IMR-90 (cell line): Measurements from ENCODE around the gene ADGRF5. TPM values are rescaled to one million over a fixed set of nuclear protein-coding genes. Genes with fewer than 3 reads are reported as not detected.
"Not testable (repeated sequence)": the region's sequence is repeated elsewhere in the genome, so short reads cannot be mapped to it uniquely, and the experiment has no call there.

Experiments used
- ATAC-seq: fragments of 200-7000 bp; cut with Tn5 transposase; 2 replicates; pipeline ENCODE4 v1.9.1; 2020; ENCODE audit warnings: low read depth, mild to moderate bottlenecking, moderate library complexity
- BruUV-seq: library from RNA; stranded (reverse); fragments of 400-500 nt; replicated peaks from 2 replicates; lab custom pipeline; 2021; lab: Mats Ljungman, UMichigan
- CTCF ChIA-PET: fragments of 300-600 bp; formaldehyde crosslinking; extraction: SDS; loops from one replicate; lab custom pipeline; 2021; ENCODE audit warnings: antibody characterized with exemption; lab: Yijun Ruan, JAX
- POLR2A ChIA-PET: fragments of 300-600 bp; sonication (Branson Sonifier 250); formaldehyde crosslinking; loops from one replicate; lab custom pipeline; 2022; ENCODE audit warnings: antibody characterized with exemption; ENCODE audit not compliant: unreplicated experiment; lab: Charles Lee
- DNase-seq: peaks from one replicate; pipeline ENCODE4 v3.0.0; 2013
- H2AFZ ChIP-seq: replicated peaks from 2 replicates; pipeline ENCODE3; 2013; ENCODE audit warnings: low read length, mild to moderate bottlenecking; ENCODE audit not compliant: poor library complexity
- H2AK5ac ChIP-seq: 2 replicates; pipeline ENCODE4 v1.6.1; 2013; ENCODE audit warnings: low read depth, low read length, inconsistent platforms
- H2AK9ac ChIP-seq: replicated peaks from 2 replicates; pipeline ENCODE3; 2013; ENCODE audit warnings: mild to moderate bottlenecking, low read depth, low read length, moderate library complexity; ENCODE audit not compliant: poor library complexity
- H2BK120ac ChIP-seq: 2 replicates; pipeline ENCODE4 v1.6.1; 2013; ENCODE audit warnings: low read depth, low read length, inconsistent platforms
- H2BK15ac ChIP-seq: 3 replicates; pipeline ENCODE4 v1.6.1; 2013; ENCODE audit warnings: low read depth, low read length, inconsistent platforms
- H2BK20ac ChIP-seq: 2 replicates; pipeline ENCODE4 v1.6.1; 2013; ENCODE audit warnings: low read depth, mild to moderate bottlenecking, inconsistent platforms, low read length, moderate library complexity
- H2BK5ac ChIP-seq: 2 replicates; pipeline ENCODE4 v1.6.1; 2013; ENCODE audit warnings: mild to moderate bottlenecking, low read depth, low read length, inconsistent platforms; ENCODE audit not compliant: poor library complexity, severe bottlenecking
- H3K14ac ChIP-seq: replicated peaks from 2 replicates; pipeline ENCODE4 v1.6.1; 2013; ENCODE audit warnings: low read depth, low read length, inconsistent platforms
- H3K18ac ChIP-seq: 2 replicates; pipeline ENCODE4 v1.6.1; 2013; ENCODE audit warnings: low read depth, low read length, control low read depth
- H3K23ac ChIP-seq: 2 replicates; pipeline ENCODE4 v1.6.1; 2013; ENCODE audit warnings: low read depth, low read length, inconsistent platforms
- H3K27ac ChIP-seq: 2 replicates; pipeline ENCODE4 v1.5.1; 2013; ENCODE audit warnings: mild to moderate bottlenecking, control low read depth, low read length; ENCODE audit not compliant: insufficient read depth
- H3K27me3 ChIP-seq: 2 replicates; pipeline ENCODE4 v1.6.1; 2013; ENCODE audit warnings: low read length; ENCODE audit not compliant: control insufficient read depth, insufficient read depth
- H3K36me3 ChIP-seq: 2 replicates; pipeline ENCODE4 v1.6.1; 2013; ENCODE audit warnings: low read length, mixed read lengths; ENCODE audit not compliant: control insufficient read depth, insufficient read depth
- H3K4ac ChIP-seq: 2 replicates; pipeline ENCODE4 v1.6.1; 2013; ENCODE audit warnings: low read depth, low read length, inconsistent platforms
- H3K4me1 ChIP-seq: 2 replicates; pipeline ENCODE4 v1.6.1; 2013; ENCODE audit warnings: low read length, mixed read lengths; ENCODE audit not compliant: control insufficient read depth, insufficient read depth
- H3K4me2 ChIP-seq: 2 replicates; pipeline ENCODE4 v1.6.1; 2013; ENCODE audit warnings: low read depth, mild to moderate bottlenecking, control low read depth, low read length, moderate library complexity
- H3K4me3 ChIP-seq: 2 replicates; pipeline ENCODE4 v1.5.1; 2013; ENCODE audit warnings: low read depth, mild to moderate bottlenecking, control low read depth, low read length, moderate library complexity; ENCODE audit not compliant: insufficient read depth
- H3K56ac ChIP-seq: 2 replicates; pipeline ENCODE4 v1.6.1; 2013; ENCODE audit warnings: low read length, inconsistent platforms; ENCODE audit not compliant: insufficient read depth; ENCODE audit errors: extremely low read depth
- H3K79me1 ChIP-seq, 2 experiments: 2 replicates each; pipeline ENCODE4 v1.6.1; 2013; ENCODE audit warnings: low read length in 2 of 2, inconsistent platforms in 1 of 2, low read depth in 1 of 2
- H3K9ac ChIP-seq: 2 replicates; pipeline ENCODE4 v1.6.1; 2013; ENCODE audit warnings: low read depth, low read length, control low read depth
- H3K9me1 ChIP-seq: 2 replicates; pipeline ENCODE4 v1.6.1; 2013; ENCODE audit warnings: low read length, inconsistent platforms; ENCODE audit not compliant: insufficient read depth
- H3K9me3 ChIP-seq: 2 replicates; pipeline ENCODE4 v1.6.1; 2013; ENCODE audit warnings: low read length; ENCODE audit not compliant: control insufficient read depth, insufficient read depth
- H4K20me1 ChIP-seq: 2 replicates; pipeline ENCODE4 v1.6.1; 2013; ENCODE audit warnings: low read length, inconsistent platforms; ENCODE audit not compliant: insufficient read depth
- H4K5ac ChIP-seq: 2 replicates; pipeline ENCODE4 v1.6.1; 2013; ENCODE audit warnings: mild to moderate bottlenecking, low read depth, low read length, control low read depth
- H4K8ac ChIP-seq, 2 experiments: 2 replicates each; pipeline ENCODE4 v1.6.1; 2013; ENCODE audit warnings: low read depth in 2 of 2, low read length in 2 of 2, control low read depth in 1 of 2, inconsistent platforms in 1 of 2
- H4K91ac ChIP-seq: 2 replicates; pipeline ENCODE4 v1.6.1; 2013; ENCODE audit warnings: low read depth, low read length, inconsistent platforms; ENCODE audit not compliant: insufficient read depth
- CEBPB ChIP-seq: IDR thresholded peaks from 2 replicates; pipeline ENCODE4 v1.6.1; 2012; ENCODE audit warnings: low read depth, low read length, improper control_type of control experiment
- FOS ChIP-seq: fragments of 150-350 bp; IDR thresholded peaks from 2 replicates; pipeline ENCODE4 v1.6.1; 2016; ENCODE audit warnings: low read depth, low read length
- POLR2A ChIP-seq: IDR thresholded peaks from 2 replicates; pipeline ENCODE4 v1.6.1; 2012; ENCODE audit warnings: mild to moderate bottlenecking, low read depth, low read length
- RCOR1 ChIP-seq: IDR thresholded peaks from 2 replicates; pipeline ENCODE4 v1.6.1; 2012; ENCODE audit warnings: mild to moderate bottlenecking, low read length, improper control_type of control experiment; ENCODE audit not compliant: insufficient replicate concordance
- whole genome bisulfite sequencing, 2 experiments: methylation state at CpG; one replicate each; pipeline versions ENCODE4 v1.1.5 to v1.1.7; 2013; ENCODE audit warnings: missing lambda C conversion rate in 2 of 2; ENCODE audit not compliant: insufficient read length in 1 of 2; ENCODE audit errors: extremely low coverage in 2 of 2; 5-methylcytosine and 5-hydroxymethylcytosine counted together
- dilution Hi-C: fragments of 300-500 bp; cut with HindIII; formaldehyde crosslinking; loops from one replicate; pipeline ENCODE4 v1.14.3; 2018; ENCODE audit warnings: low sequenced_read_pairs; ENCODE audit not compliant: unreplicated experiment
- in situ Hi-C: fragments of 300-500 bp; cut with MboI; formaldehyde crosslinking; loops from 3 replicates; pipeline ENCODE4 v1.14.3; 2019; ENCODE audit warnings: low sequenced_read_pairs, inconsistent platforms, mixed read lengths
- intact Hi-C: fragments of 100-400 bp; cut with micrococcal nuclease; formaldehyde crosslinking; loops from 2 replicates; pipeline ENCODE4 v1.10.0; 2022
- polyA plus RNA-seq, 3 experiments: library from polyadenylated mRNA; depleted of rRNA; stranded (reverse); fragments of >200 nt; gene quantifications; 2 replicates each; pipeline ENCODE4 v1.2.3, GENCODE V29; 2012; ENCODE audit warnings: low replicate concordance in 1 of 3
- total RNA-seq: library from RNA; depleted of rRNA; stranded (reverse); fragments of >200 nt; gene quantifications from 2 replicates; pipeline ENCODE4 v1.2.3, GENCODE V29; 2012
- TF ChIP-seq, protein P1 (sequence below): fragments of 150-350 bp; IDR thresholded peaks from 2 replicates; pipeline ENCODE4 v1.6.1; 2017; ENCODE audit warnings: mild to moderate bottlenecking, antibody characterized with exemption, low read length, low read depth

Gene ADGRF5
- total and polyA plus RNA-seq, 2 of the 4 experiments (the other 2 are of a cell fraction), result not detected

DNA sequence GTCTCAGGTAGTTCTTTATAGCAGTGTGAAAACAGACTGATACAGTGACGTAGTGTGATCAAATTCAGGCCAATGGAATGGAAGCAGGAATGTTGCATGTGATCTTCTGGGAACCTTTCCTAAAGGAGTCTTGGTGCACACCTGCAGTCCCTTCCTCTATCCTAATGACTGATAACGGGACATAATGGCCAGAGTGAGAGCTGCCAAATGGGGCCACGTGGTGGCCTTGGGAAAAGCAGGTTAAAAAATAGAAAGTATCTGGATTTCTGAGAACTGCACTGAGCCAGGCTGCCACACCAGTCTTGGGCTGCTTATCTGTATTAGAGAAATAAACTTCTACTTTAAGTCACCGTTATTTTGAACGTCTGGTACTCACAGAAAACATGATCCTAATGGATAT is 76.6 kb downstream of the ADGRF5 start:
- Histone ChIP-seq H2AFZ (no peak overlapping the region), H3K4me1 (no peaks in the 10 kb centered on the region), H3K9me3 (no peaks in the 10 kb centered on the region), H3K36me3 (no peaks in the 10 kb centered on the region), H2BK5ac (no peak overlapping the region), H4K20me1 (no peaks in the 10 kb centered on the region), H3K9me1 (no peaks in the 10 kb centered on the region), H2AK5ac (no peak overlapping the region), H3K4me3 (no peak overlapping the region), H3K27me3 (peaks cover 1% of the 10 kb centered on the region; the same call in 1 of the 2 replicates), H2BK20ac (no peak overlapping the region), H3K4me2 (no peak overlapping the region), H3K23ac (no peak overlapping the region), H3K56ac (no peak overlapping the region), H3K27ac (no peak overlapping the region), H4K8ac (no peak overlapping the region), H3K9ac (no peak overlapping the region), H3K18ac (no peak overlapping the region), H4K5ac (no peak overlapping the region), H4K91ac (no peak overlapping the region), H3K79me1 (no peaks in the 10 kb centered on the region), H3K4ac (no peak overlapping the region), H3K14ac (no peak overlapping the region), H2AK9ac (no peak overlapping the region), H2BK120ac (no peak overlapping the region), H2BK15ac (no peak overlapping the region)
- BruUV-seq, result no TSS peak
- TF ChIP-seq, protein P1, sequence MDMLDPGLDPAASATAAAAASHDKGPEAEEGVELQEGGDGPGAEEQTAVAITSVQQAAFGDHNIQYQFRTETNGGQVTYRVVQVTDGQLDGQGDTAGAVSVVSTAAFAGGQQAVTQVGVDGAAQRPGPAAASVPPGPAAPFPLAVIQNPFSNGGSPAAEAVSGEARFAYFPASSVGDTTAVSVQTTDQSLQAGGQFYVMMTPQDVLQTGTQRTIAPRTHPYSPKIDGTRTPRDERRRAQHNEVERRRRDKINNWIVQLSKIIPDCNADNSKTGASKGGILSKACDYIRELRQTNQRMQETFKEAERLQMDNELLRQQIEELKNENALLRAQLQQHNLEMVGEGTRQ, result no peak
- TF ChIP-seq FOS (no peak), POLR2A (no peak), CEBPB (no peak), RCOR1 (no peak)
- DNase-seq (no peak), ATAC-seq (no peak)
- POLR2A ChIA-PET, result no interaction called here
- WGBS, 2 experiments, result no CpG with 5 or more reads among the region's 5 CpGs
- dilution Hi-C loops, result no loop called here
- CTCF ChIA-PET, result no interaction called here
- intact Hi-C loops, result loop anchor here (5.0 kb wide), 1 partner anchor 467 kb away; no protein-coding TSS in a partner anchor
- in situ Hi-C loops, result loop anchor here (10.0 to 25.0 kb wide), 2 partner anchors 200 to 467 kb away; partner anchors contain the start of genes ADGRF1 and TNFRSF21

GRCh38 chr6:46842252-46842846 is 79.4 kb downstream of the ADGRF5 start:
- H2BK15ac ChIP-seq, H3K4me2 ChIP-seq, H3K4me3 ChIP-seq, H2BK20ac ChIP-seq, H3K9me1 ChIP-seq, POLR2A ChIA-PET, ATAC-seq, H3K14ac ChIP-seq, CTCF ChIA-PET, H3K18ac ChIP-seq, H3K56ac ChIP-seq, H3K27ac ChIP-seq, H4K20me1 ChIP-seq, H3K79me1 ChIP-seq, dilution Hi-C loops, H2AK9ac ChIP-seq, H4K91ac ChIP-seq, H2BK120ac ChIP-seq, H2AK5ac ChIP-seq, H3K4ac ChIP-seq, H3K9me3 ChIP-seq, H3K9ac ChIP-seq, intact Hi-C loops, H2BK5ac ChIP-seq, DNase-seq, H3K4me1 ChIP-seq, H3K23ac ChIP-seq, H3K36me3 ChIP-seq, H3K27me3 ChIP-seq, H4K8ac ChIP-seq, BruUV-seq, H2AFZ ChIP-seq, H4K5ac ChIP-seq: not testable (repeated sequence)
- WGBS, 2 experiments, result 14% methylated on average over 1 of the region's 6 CpGs; no CpG with 5 or more reads in 1 of the 2 experiments
- in situ Hi-C loops, result loop anchor here (10.0 to 25.0 kb wide), 2 partner anchors 202 to 470 kb away; partner anchors contain the start of genes ADGRF1 and TNFRSF21
